Measurements from ENCODE around the gene PRDM16. TPM values are rescaled to one million over a fixed set of nuclear protein-coding genes. Genes with fewer than 3 reads are reported as not detected.

Gene PRDM16
- total RNA-seq, 1 donor, result 19.9 TPM

Other genes with a start within 250 kb of the PRDM16 start
- not detected for gene ACTRT2, start 47.7 kb upstream of the PRDM16 start, total RNA-seq